Left lobe of liver (tissue), 2 donors: ENCODE results near the gene LTB4R. TPM values are rescaled to one million over a fixed set of nuclear protein-coding genes. Genes with fewer than 3 reads are reported as not detected.
A peak's percentile ranks its signal among the peaks of the same experiment; 100 is the strongest.

Experiments used
- ATAC-seq: fragments of 200-7000 bp; cut with Tn5 transposase; one replicate; pipeline ENCODE4 v1.9.1; 2020; ENCODE audit warnings: mild to moderate bottlenecking, moderate library complexity
- DNase-seq: peaks from one replicate; pipeline ENCODE4 v3.0.0-alpha.2; 2020; ENCODE audit warnings: low spot score
- total RNA-seq: library from RNA; stranded (reverse); gene quantifications from one replicate; pipeline ENCODE4 v1.2.1, GENCODE V29; 2021
- donor health status: DM: no; HTN: no; CAD: no; lungs with moderate emphysema.
- donor health status: DM: no; HTN: yes; CAD: no.

LTB4R gene, protein sequence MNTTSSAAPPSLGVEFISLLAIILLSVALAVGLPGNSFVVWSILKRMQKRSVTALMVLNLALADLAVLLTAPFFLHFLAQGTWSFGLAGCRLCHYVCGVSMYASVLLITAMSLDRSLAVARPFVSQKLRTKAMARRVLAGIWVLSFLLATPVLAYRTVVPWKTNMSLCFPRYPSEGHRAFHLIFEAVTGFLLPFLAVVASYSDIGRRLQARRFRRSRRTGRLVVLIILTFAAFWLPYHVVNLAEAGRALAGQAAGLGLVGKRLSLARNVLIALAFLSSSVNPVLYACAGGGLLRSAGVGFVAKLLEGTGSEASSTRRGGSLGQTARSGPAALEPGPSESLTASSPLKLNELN
- 7.2 TPM for total RNA-seq

- ATAC-seq (peak; percentile 69), DNase-seq (peak; percentile 91)
Measured at GRCh38 chr14:24310646-24311604, at the start of gene LTB4R. Gene LTB4R (plus strand): TSS chr14:24311502. CDS start chr14:24315652, 4,150 bp downstream.

- ATAC-seq (no peak), DNase-seq (no peak)
Measured at GRCh38 chr14:24261969-24262327, 49.4 kb upstream of the LTB4R start.

DNA sequence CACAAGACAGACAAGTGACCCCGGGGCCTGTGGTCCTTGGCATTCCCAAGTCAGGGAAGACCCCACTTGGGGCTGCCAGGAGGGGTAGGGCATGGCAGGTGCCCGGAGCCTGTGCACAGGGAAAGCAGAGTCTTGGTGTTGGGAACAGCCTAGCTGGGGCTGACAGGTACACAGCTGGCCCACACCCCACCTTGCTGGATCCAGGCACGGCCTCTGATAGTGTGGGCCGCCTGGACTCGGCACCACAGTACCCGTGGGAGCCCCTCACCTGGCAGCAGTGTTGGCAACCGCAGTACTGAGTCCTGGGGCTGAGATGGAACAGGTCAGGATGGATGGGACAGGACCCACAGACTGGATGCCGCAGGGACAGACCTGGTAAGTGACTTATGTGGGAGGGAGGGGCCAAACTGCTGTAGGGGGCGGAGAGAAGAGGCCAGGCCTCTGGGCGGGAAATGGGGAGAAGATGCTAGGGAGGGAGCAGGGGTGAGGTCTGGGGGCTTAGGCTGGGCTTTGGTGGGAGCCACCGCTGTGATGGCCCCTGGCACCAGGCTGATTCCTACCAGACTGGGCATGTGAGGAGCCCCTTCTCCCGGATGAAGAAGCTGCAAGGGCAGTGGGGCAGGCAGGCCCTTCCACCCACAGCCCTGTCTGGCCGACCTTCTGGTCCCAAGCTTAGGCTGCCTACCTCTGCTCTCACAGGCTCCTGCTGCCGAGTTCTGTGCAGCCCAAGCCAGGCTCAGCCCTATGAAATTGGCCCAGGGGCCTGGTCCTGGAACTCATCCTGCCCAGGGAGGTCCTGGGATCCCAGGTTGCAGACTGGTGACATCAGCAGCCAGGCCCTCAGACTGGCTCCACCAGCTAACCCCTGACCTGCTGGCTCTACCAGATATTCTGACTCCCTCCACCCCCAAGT, 48.2 kb upstream of the LTB4R start, which contains the start of gene TGM1:
Gene TGM1, minus strand, starts transcription at position 357 of the 913 bp plus-strand sequence. CDS start 825 bp downstream, outside the sequence.
- no peak for DNase-seq

GRCh38 chr14:24263848-24264247, 47.5 kb upstream of the LTB4R start:
- ATAC-seq: no peak
- DNase-seq: no peak

More for the DNA sequence above, 48.2 kb upstream of the LTB4R start, which contains the start of gene TGM1:
- ATAC-seq: no peak

DNA sequence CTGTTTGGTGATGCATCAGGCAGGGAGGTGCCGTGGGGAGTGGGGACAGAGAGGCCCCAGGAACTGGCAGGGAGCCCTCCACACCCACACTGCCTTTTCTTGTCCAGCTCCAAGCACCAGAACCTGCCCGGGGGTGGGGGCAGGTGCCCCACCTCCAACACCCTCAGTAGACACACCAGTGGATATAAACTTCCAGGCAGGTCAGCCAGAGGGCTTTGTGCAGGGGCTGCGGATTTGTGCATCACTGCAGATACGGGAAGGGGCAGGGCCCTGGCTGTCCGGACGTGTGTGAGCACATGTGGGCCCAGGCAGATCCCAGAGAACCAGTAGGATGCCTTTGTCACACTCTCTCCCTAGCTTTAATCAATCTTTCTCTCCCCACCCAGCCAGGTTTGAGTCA, 47.0 kb upstream of the LTB4R start:
- no peak for DNase-seq
- no peak for ATAC-seq

GRCh38 chr14:24266344-24267244, 44.7 kb upstream of the LTB4R start:
- DNase-seq: no peak
- ATAC-seq: no peak

DNA sequence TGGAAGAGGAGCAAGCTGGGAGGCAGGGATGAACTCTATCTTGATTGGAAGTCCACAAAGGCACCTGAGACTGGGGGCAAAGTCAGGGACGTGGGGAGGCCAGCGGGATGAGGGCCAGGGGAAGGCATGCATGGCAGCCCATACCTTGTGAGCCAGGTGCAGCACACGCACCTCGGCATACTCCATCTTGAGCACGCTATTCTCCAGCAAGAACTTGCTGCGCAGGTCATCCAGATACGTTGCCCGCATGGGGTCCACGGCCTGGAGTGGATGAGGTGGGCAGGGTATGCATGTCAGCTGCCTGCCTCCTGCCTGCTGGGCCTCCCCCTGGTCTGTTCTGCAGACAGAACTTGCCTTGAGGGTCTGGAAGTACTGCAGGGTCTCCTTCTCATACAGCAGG, 43.8 kb upstream of the LTB4R start:
- DNase-seq (no peak), ATAC-seq (no peak)

DNA sequence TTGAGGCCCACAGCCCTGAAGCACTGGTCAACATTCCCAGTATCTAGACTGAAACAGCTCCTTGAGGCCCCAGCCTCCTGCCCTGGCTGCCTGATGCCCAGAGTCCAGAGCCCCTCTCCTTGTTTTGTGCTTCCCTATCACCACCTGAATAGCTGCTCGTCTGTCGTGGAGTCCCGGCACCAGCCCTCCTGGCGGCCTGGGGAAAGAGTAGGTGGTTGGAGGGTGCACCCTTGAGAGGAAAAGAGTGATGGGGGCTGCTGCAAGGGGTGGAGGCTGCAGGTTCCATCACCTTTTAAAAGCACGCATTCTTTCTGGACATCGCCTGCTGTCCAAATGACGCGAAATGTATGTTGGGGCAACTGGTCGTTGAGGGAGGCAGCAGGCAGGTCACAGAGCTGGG, 43.1 kb upstream of the LTB4R start:
- no peak for ATAC-seq
- DNase-seq: no peak

- DNase-seq: no peak
Measured at GRCh38 chr14:24269368-24269767, 41.9 kb upstream of the LTB4R start.

GRCh38 chr14:24269910-24270536, 41.3 kb upstream of the LTB4R start:
- DNase-seq (no peak), ATAC-seq (no peak)

More at GRCh38 chr14:24269368-24269767, 41.9 kb upstream of the LTB4R start:
- no peak for ATAC-seq

- DNase-seq (no peak), ATAC-seq (peak; percentile 24)
Measured at GRCh38 chr14:24270537-24271133, 40.7 kb upstream of the LTB4R start.

GRCh38 chr14:24271134-24271833, 40.0 kb upstream of the LTB4R start, which contains the start of gene RABGGTA:
Gene RABGGTA (minus strand): TSS chr14:24271597. CDS start chr14:24271115, 482 bp downstream.
- DNase-seq: peak; percentile 88
- ATAC-seq: peak; percentile 94

GRCh38 chr14:24271834-24272263, 39.5 kb upstream of the LTB4R start:
- no peak for DNase-seq
- ATAC-seq: no peak

GRCh38 chr14:24272467-24272866, 38.8 kb upstream of the LTB4R start:
- ATAC-seq (no peak), DNase-seq (no peak)

GRCh38 chr14:24273422-24273998, 37.8 kb upstream of the LTB4R start:
- peak; percentile 54 for ATAC-seq
- no peak for DNase-seq

DNA sequence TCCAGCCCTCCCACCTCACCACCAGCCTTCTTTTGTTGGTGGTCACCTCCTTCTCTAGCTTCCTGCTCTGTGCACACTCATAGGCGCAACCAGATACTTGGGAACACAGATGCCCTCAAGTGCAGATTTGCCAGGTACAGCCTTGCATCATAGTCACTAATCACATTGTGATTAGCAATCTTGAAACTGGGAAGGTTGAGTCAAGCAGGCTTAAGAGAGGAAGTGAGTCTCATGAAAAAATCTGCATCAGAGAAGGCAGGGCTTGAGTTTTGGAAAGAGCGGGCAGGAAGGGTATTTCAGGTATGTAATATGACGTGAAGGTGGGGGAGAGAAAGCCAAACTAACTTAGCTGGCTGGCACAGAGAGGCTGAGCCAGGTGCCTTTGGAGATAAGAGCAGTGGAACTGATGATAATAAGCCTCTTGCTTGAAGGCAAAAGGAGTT, 37.2 kb upstream of the LTB4R start:
- no peak for DNase-seq
- no peak for ATAC-seq

- no peak for DNase-seq
- ATAC-seq: no peak
Measured at GRCh38 chr14:24277071-24277470, 34.2 kb upstream of the LTB4R start.
